ENCODE results near the gene LRRC8B.

LRRC8B gene

GRCh38 chr1:89546934-89547562 lies 22.4 kb downstream of the LRRC8B start:
- no peak for DNase-seq (ENCODE audit: low spot score)

GRCh38 chr1:89547563-89548116 lies 23.0 kb downstream of the LRRC8B start:
- DNase-seq (ENCODE audit: low spot score), result peak; percentile 52

- DNase-seq (ENCODE audit: low spot score), result no peak
These were observed 23.7 kb downstream of the LRRC8B start for GRCh38 chr1:89548122-89548857.

- DNase-seq (ENCODE audit: low spot score), result no peak
These were observed 26.4 kb downstream of the LRRC8B start for GRCh38 chr1:89550995-89551394.

- no peak for DNase-seq (ENCODE audit: low spot score)
These were observed 27.9 kb downstream of the LRRC8B start for GRCh38 chr1:89552471-89553081.

GRCh38 chr1:89553157-89553556 lies 28.5 kb downstream of the LRRC8B start:
- DNase-seq (ENCODE audit: low spot score), result no peak

GRCh38 chr1:89555550-89555949 lies 30.9 kb downstream of the LRRC8B start:
- DNase-seq (ENCODE audit: low spot score), result no peak

- no peak for DNase-seq (ENCODE audit: low spot score)
These were observed 32.3 kb downstream of the LRRC8B start for GRCh38 chr1:89556726-89557444.

GRCh38 chr1:89557445-89557825 lies 32.8 kb downstream of the LRRC8B start:
- no peak for DNase-seq (ENCODE audit: low spot score)

GRCh38 chr1:89557956-89558355 lies 33.3 kb downstream of the LRRC8B start:
- no peak for DNase-seq (ENCODE audit: low spot score)

- no peak for DNase-seq (ENCODE audit: low spot score)
These were observed 39.5 kb downstream of the LRRC8B start for GRCh38 chr1:89563957-89564604.

GRCh38 chr1:89565521-89565920 lies 40.9 kb downstream of the LRRC8B start:
- no peak for DNase-seq (ENCODE audit: low spot score)

GRCh38 chr1:89566761-89567174 lies 42.1 kb downstream of the LRRC8B start:
- no peak for DNase-seq (ENCODE audit: low spot score)

- no peak for DNase-seq (ENCODE audit: low spot score)
These were observed 43.2 kb downstream of the LRRC8B start for GRCh38 chr1:89567797-89568196.

GRCh38 chr1:89573410-89573809 lies 48.8 kb downstream of the LRRC8B start:
- no peak for DNase-seq (ENCODE audit: low spot score)

GRCh38 chr1:89574621-89575020 lies 50.0 kb downstream of the LRRC8B start:
- DNase-seq (ENCODE audit: low spot score), result no peak

GRCh38 chr1:89575207-89575606 lies 50.6 kb downstream of the LRRC8B start:
- no peak for DNase-seq (ENCODE audit: low spot score)

GRCh38 chr1:89576013-89576412 lies 51.4 kb downstream of the LRRC8B start:
- no peak for DNase-seq (ENCODE audit: low spot score)

GRCh38 chr1:89578151-89578550 lies 53.5 kb downstream of the LRRC8B start:
- no peak for DNase-seq (ENCODE audit: low spot score)

GRCh38 chr1:89578946-89579684 lies 54.5 kb downstream of the LRRC8B start:
- DNase-seq (ENCODE audit: low spot score), result no peak

- no peak for DNase-seq (ENCODE audit: low spot score)
These were observed 55.4 kb downstream of the LRRC8B start for GRCh38 chr1:89580036-89580435.

Measured in SK-N-DZ (cell line).